GM12878 (cell line): ENCODE data around the gene SFMBT1. TPM values are rescaled to one million over a fixed set of nuclear protein-coding genes. Genes with fewer than 3 reads are reported as not detected.

ENCODE experiments used
- ATAC-seq: fragments of 200-7000 bp; cut with Tn5 transposase; 3 replicates; pipeline ENCODE4 v1.9.1; 2020; ENCODE audit warnings: mild to moderate bottlenecking, moderate library complexity
- BruUV-seq: library from RNA; stranded (reverse); fragments of 400-500 nt; replicated peaks from 2 replicates; lab custom pipeline; 2021; lab: Mats Ljungman, UMichigan
- CTCF ChIA-PET: fragments of 300-600 bp; sonication (Branson Sonifier 250); formaldehyde crosslinking; extraction: SDS; loops from one replicate; lab custom pipeline; 2021; ENCODE audit warnings: inconsistent platforms; lab: Yijun Ruan, JAX
- POLR2A ChIA-PET: fragments of 350-600 bp; formaldehyde crosslinking; extraction: SDS; loops from one replicate; lab custom pipeline; 2021; ENCODE audit warnings: inconsistent platforms; lab: Charles Lee
- RAD21 ChIA-PET: fragments of 300-600 bp; sonication (Branson Sonifier 250); formaldehyde crosslinking; loops from one replicate; lab custom pipeline; 2023; ENCODE audit warnings: antibody characterized with exemption; ENCODE audit not compliant: unreplicated experiment; lab: Charles Lee
- SMC1A ChIA-PET: fragments of 300-600 bp; sonication (Branson Sonifier 250); formaldehyde crosslinking; loops from one replicate; lab custom pipeline; 2023; ENCODE audit not compliant: unreplicated experiment, uncharacterized antibody; lab: Charles Lee
- DNase-seq: peaks from one replicate; pipeline ENCODE4 v3.0.0-alpha.2; 2011; ENCODE audit warnings: low read depth, low spot score
- FAIRE-seq: peaks from 3 replicates; lab custom pipeline; 2011; peaks lifted over from hg19 to GRCh38; lab: Jason Lieb, UNC
- H2AFZ ChIP-seq: 2 replicates; pipeline ENCODE4 v1.6.0; 2011; ENCODE audit warnings: low read depth, low read length, control low read depth; ENCODE audit not compliant: control insufficient read depth
- H3K27ac ChIP-seq: 2 replicates; pipeline ENCODE4 v1.5.1; 2011; ENCODE audit warnings: control low read depth; ENCODE audit not compliant: control insufficient read depth, insufficient read depth
- H3K27me3 ChIP-seq, 2 experiments: replicated peaks in 1 of 2; 2 replicates each; pipeline versions ENCODE4 v1.6.0 to v1.6.1; 2011; ENCODE audit warnings: low read length in 1 of 2; ENCODE audit not compliant: control insufficient read depth in 2 of 2, insufficient read depth in 2 of 2
- H3K36me3 ChIP-seq, 2 experiments: 2 replicates each; pipeline ENCODE4 v1.5.1; 2011; ENCODE audit warnings: low read length in 1 of 2; ENCODE audit not compliant: control insufficient read depth in 2 of 2, insufficient read depth in 2 of 2
- H3K4me1 ChIP-seq: 2 replicates; pipeline ENCODE4 v1.6.1; 2011; ENCODE audit warnings: mild to moderate bottlenecking, low read length, moderate library complexity, mixed read lengths; ENCODE audit not compliant: control insufficient read depth, insufficient read depth
- H3K4me2 ChIP-seq: 2 replicates; pipeline ENCODE4 v1.6.0; 2011; ENCODE audit warnings: control low read depth; ENCODE audit not compliant: control insufficient read depth, insufficient read depth
- H3K4me3 ChIP-seq: fragments of 200-600 bp; sonication (generic); 2 replicates; pipeline ENCODE4 v1.5.1; 2016
- H3K79me2 ChIP-seq: 2 replicates; pipeline ENCODE4 v1.6.0; 2011; ENCODE audit warnings: low read length; ENCODE audit not compliant: control insufficient read depth, insufficient read depth
- H3K9ac ChIP-seq: 2 replicates; pipeline ENCODE4 v1.8.0; 2011; ENCODE audit warnings: low read length, control low read depth, mixed read lengths; ENCODE audit not compliant: control insufficient read depth, insufficient read depth
- H3K9me3 ChIP-seq: replicated peaks from 3 replicates; pipeline ENCODE4 v1.5.1; 2011; ENCODE audit warnings: mild to moderate bottlenecking, low read length; ENCODE audit not compliant: control insufficient read depth, insufficient read depth
- H4K20me1 ChIP-seq: 2 replicates; pipeline ENCODE4 v1.6.0; 2011; ENCODE audit not compliant: control insufficient read depth, insufficient read depth
- BACH1 ChIP-seq: fragments of 450-650 bp; IDR thresholded peaks from 2 replicates; pipeline ENCODE4 v1.6.1; 2017; ENCODE audit warnings: mild to moderate bottlenecking, borderline replicate concordance
- CREB1 ChIP-seq: IDR thresholded peaks from 2 replicates; pipeline ENCODE4 v1.6.1; 2012; ENCODE audit warnings: low read depth, mild to moderate bottlenecking, inconsistent platforms
- DPF2 ChIP-seq: fragments of 450-650 bp; IDR thresholded peaks from 2 replicates; pipeline ENCODE4 v1.6.1; 2017; ENCODE audit warnings: mild to moderate bottlenecking
- ESRRA ChIP-seq: IDR thresholded peaks from 2 replicates; pipeline ENCODE4 v1.6.1; 2012; ENCODE audit warnings: mild to moderate bottlenecking, low read length, improper control_type of control experiment
- ETV6 ChIP-seq, 2 experiments: fragments of 450-650 bp in 1 of 2; IDR thresholded peaks in 1 of 2; conservative IDR thresholded peaks in 1 of 2; 2 replicates each; pipeline ENCODE4 v1.6.1; 2014; ENCODE audit warnings: antibody characterized with exemption in 1 of 2, borderline replicate concordance in 1 of 2, low read depth in 1 of 2, mild to moderate bottlenecking in 1 of 2, moderate library complexity in 1 of 2
- GATAD2B ChIP-seq: fragments of 450-650 bp; conservative IDR thresholded peaks from 2 replicates; pipeline ENCODE4 v1.6.1; 2017; ENCODE audit warnings: low read depth, mild to moderate bottlenecking, moderate library complexity
- KAT2A ChIP-seq: conservative IDR thresholded peaks from 2 replicates; pipeline ENCODE4 v1.6.1; 2011; ENCODE audit warnings: low read depth, low read length; ENCODE audit not compliant: control insufficient read depth
- KLF5 ChIP-seq: fragments of 450-650 bp; IDR thresholded peaks from 2 replicates; pipeline ENCODE4 v1.6.1; 2014; ENCODE audit warnings: mild to moderate bottlenecking; ENCODE audit not compliant: partially characterized antibody
- MEF2A ChIP-seq: IDR thresholded peaks from 2 replicates; pipeline ENCODE4 v1.6.1; 2011; ENCODE audit warnings: low read depth, mild to moderate bottlenecking, low read length, moderate library complexity; ENCODE audit not compliant: insufficient read depth
- MTA3 ChIP-seq: IDR thresholded peaks from 2 replicates; pipeline ENCODE4 v1.6.1; 2012; ENCODE audit warnings: low read length, inconsistent platforms, borderline replicate concordance
- PKNOX1 ChIP-seq: fragments of 450-650 bp; IDR thresholded peaks from 2 replicates; pipeline ENCODE4 v1.6.1; 2016; ENCODE audit warnings: mild to moderate bottlenecking
- POLR2AphosphoS5 ChIP-seq: IDR thresholded peaks from 2 replicates; pipeline ENCODE4 v1.6.1; 2011; ENCODE audit warnings: mild to moderate bottlenecking, low read length, inconsistent platforms
- RB1 ChIP-seq: fragments of 450-650 bp; formaldehyde crosslinking; IDR thresholded peaks from 2 replicates; pipeline ENCODE4 v1.6.1; 2017; ENCODE audit warnings: mild to moderate bottlenecking, borderline replicate concordance
- SMC3 ChIP-seq: IDR thresholded peaks from 2 replicates; pipeline ENCODE4 v1.6.1; 2011; ENCODE audit warnings: low read length, improper control_type of control experiment, borderline replicate concordance
- SPI1 ChIP-seq: IDR thresholded peaks from 2 replicates; pipeline ENCODE4 v1.6.1; 2011; ENCODE audit warnings: low read depth, mild to moderate bottlenecking, low read length, moderate library complexity, borderline replicate concordance; ENCODE audit not compliant: insufficient read depth
- TAF1 ChIP-seq: IDR thresholded peaks from 2 replicates; pipeline ENCODE4 v1.6.1; 2011; ENCODE audit warnings: mild to moderate bottlenecking, low read depth, low read length, borderline replicate concordance
- YBX1 ChIP-seq: fragments of 450-650 bp; IDR thresholded peaks from 2 replicates; pipeline ENCODE4 v1.6.1; 2016; ENCODE audit warnings: antibody characterized with exemption
- ZNF622 ChIP-seq: fragments of 450-650 bp; IDR thresholded peaks from 2 replicates; pipeline ENCODE4 v1.6.1; 2017; ENCODE audit warnings: mild to moderate bottlenecking, inconsistent platforms
- WGBS: methylation state at CpG from one replicate; pipeline ENCODE4 v1.1.6; 2016; ENCODE audit warnings: low lambda C conversion rate; ENCODE audit not compliant: insufficient replicate concordance, insufficient coverage; ENCODE audit errors: missing lambda C conversion rate; 5-methylcytosine and 5-hydroxymethylcytosine counted together
- in situ Hi-C: fragments of 300-500 bp; cut with MboI; formaldehyde crosslinking; loops from 9 replicates; pipeline ENCODE4 v1.14.3; 2018; ENCODE audit warnings: mixed read lengths
- intact Hi-C: fragments of 100-400 bp; cut with micrococcal nuclease; formaldehyde crosslinking; loops from one replicate; pipeline ENCODE4 v1.14.2; 2022; ENCODE audit not compliant: unreplicated experiment
- polyA plus RNA-seq, 11 experiments: library from polyadenylated mRNA; depleted of rRNA in 4 of 11; unstranded in 6 of 11; stranded (reverse) in 5 of 11; fragments of >200 nt; fragmentation: Nextera tagmentation in 4 of 11; fragmentation: Illumina TruSeq in 1 of 11; extraction: Ambion mirVana in 4 of 11; extraction: Trizol in 1 of 11; gene quantifications; 1 replicate in 1 of 11; 2 replicates in 10 of 11; pipeline versions ENCODE4 v1.2.1 to v1.2.3, GENCODE V29; 2011 to 2016; ENCODE audit warnings: inconsistent platforms in 2 of 11, missing spikeins in 2 of 11, low read depth in 1 of 11
- total RNA-seq, 4 experiments: library from RNA; depleted of rRNA in 3 of 4; stranded (reverse); fragments of >200 nt in 3 of 4; fragmentation: Illumina TruSeq in 1 of 4; extraction: Trizol in 1 of 4; gene quantifications; 2 replicates each; pipeline versions ENCODE4 v1.2.1 to v1.2.3, GENCODE V29; 2013 to 2021

Gene SFMBT1
- total and polyA plus RNA-seq, 10 of the 15 experiments (the other 5 are each of a cell fraction or from before 2014, with no cell fraction given) = 3.2 to 19.5 (median 11.4) TPM

DNA sequence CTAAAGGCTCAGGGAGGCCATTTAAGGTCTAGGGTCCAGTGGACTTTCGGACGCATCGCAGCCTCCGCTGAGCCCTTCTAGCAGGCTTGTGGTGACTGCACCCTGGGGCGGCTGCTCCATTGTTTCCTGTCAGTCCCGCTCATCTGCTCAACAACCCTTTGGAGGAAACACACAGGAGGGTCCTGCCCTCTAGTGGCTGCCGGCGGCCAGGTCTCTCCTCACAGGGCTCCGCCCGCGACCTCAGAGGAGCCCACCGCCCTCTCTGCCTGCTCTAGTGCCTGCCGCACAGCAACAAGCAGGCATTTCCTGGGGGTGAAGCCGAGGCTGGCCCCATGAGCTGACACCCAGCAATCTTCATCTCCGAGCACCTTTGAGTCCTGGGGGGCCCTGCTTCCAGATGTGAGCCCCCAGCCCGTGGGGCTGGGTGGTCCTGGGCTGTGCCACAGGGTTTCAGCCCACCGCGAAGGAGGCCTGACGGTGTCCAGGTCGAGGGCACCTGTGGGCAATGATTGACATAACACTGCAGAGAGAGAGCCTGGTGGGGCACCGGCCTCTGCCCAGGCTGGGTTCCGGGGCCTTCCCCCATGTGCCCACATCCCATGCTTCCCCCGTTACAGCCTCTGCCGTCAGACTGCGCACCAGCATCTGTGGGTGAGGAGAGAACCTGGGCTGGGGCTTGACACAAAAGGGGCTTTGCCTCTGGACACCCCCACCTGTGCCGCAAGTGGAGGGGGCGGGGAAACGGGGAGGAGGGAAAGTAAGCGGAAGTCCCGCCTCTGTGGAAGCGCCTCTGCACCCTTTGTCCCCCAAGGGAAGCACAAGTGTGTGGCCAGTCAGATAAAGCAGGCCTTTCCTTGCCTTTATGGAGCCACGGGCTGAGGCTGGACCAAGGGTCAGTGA lies 27.0 kb upstream of the SFMBT1 start:
- ChIA-PET POLR2A (interaction anchor here (0.9 kb wide), 1 partner anchor 27 kb away, joined by 4 read pairs; the partner anchor contains the start of gene SFMBT1), RAD21 (interaction anchor here (1.0 to 1.5 kb wide), 6 partner anchors 10 to 366 kb away, joined by 3 to 5 read pairs (median 4); partner anchors contain the start of gene NEK4), SMC1A (interaction anchor here (0.6 to 1.5 kb wide), 5 partner anchors 30 to 324 kb away, joined by 3 to 4 read pairs (median 3); no protein-coding TSS in a partner anchor), CTCF (interaction anchor here (0.8 to 2.8 kb wide), 12 partner anchors 10 to 261 kb away, joined by 3 to 10 read pairs (median 3); no protein-coding TSS in a partner anchor)
- WGBS = 3% methylated on average over 32 of the region's 32 CpGs
- Histone ChIP-seq H2AFZ (peak overlapping the region; percentile 89), H3K27me3 (no peaks in the 10 kb centered on the region), H3K36me3 (no peaks in the 10 kb centered on the region; a peak in 1 of 4 replicates), H3K4me1 (peaks cover 9% of the 10 kb centered on the region), H4K20me1 (no peaks in the 10 kb centered on the region), H3K27ac (peak overlapping the region; percentile 51), H3K9ac (peak overlapping the region; percentile 63), H3K4me3 (peak overlapping the region; percentile 85), H3K79me2 (no peaks in the 10 kb centered on the region), H3K4me2 (peak overlapping the region; percentile 99), H3K9me3 (no peaks in the 10 kb centered on the region)
- BruUV-seq = no TSS peak
- DNase-seq (peak; percentile 43), ATAC-seq (peak; percentile 97), FAIRE-seq (peak; percentile 73)
- in situ Hi-C loops = loop anchor here (10.0 kb wide), 1 partner anchor 228 kb away; no protein-coding TSS in a partner anchor
- intact Hi-C loops = loop anchor here (1.0 to 5.0 kb wide), 4 partner anchors 139 to 331 kb away; partner anchors contain the start of gene STIMATE
- TF ChIP-seq ZNF622 (no peak), CREB1 (0 out of 2 replicates have a peak, but pooled peaks have one; percentile 22), ESRRA (peak; percentile 49; the same call in 1 of the 2 replicates), SPI1 (peak; percentile 66), POLR2AphosphoS5 (peak; percentile 40; the same call in 1 of the 2 replicates), ETV6 (conservative IDR thresholded peaks at IDR 0.05 in 1 of 2, IDR thresholded peaks at IDR 0.05 in 1 of 2; ENCODE audit: borderline replicate concordance in 1 of 2, low read depth in 1 of 2) (no peak), GATAD2B (peak; percentile 89), MTA3 (0 out of 2 replicates have a peak, but pooled peaks have one; percentile 33), TAF1 (peak; percentile 18; the same call in 1 of the 2 replicates), DPF2 (peak; percentile 12; the same call in 1 of the 2 replicates), SMC3 (peak; percentile 80), KAT2A (no peak), YBX1 (no peak), PKNOX1 (peak; percentile 72), KLF5 (no peak), RB1 (peak; percentile 27; the same call in 1 of the 2 replicates), MEF2A (no peak), BACH1 (peak; percentile 42; the same call in 1 of the 2 replicates)
